IMR-90 (cell line): ENCODE results near the gene FHDC1. TPM values are rescaled to one million over a fixed set of nuclear protein-coding genes. Genes with fewer than 3 reads are reported as not detected.

Source experiments
- ATAC-seq: fragments of 200-7000 bp; cut with Tn5 transposase; 2 replicates; pipeline ENCODE4 v1.9.1; 2020; ENCODE audit warnings: low read depth, mild to moderate bottlenecking, moderate library complexity
- BruUV-seq: library from RNA; stranded (reverse); fragments of 400-500 nt; replicated peaks from 2 replicates; lab custom pipeline; 2021; lab: Mats Ljungman, UMichigan
- CTCF ChIA-PET: fragments of 300-600 bp; formaldehyde crosslinking; extraction: SDS; loops from one replicate; lab custom pipeline; 2021; ENCODE audit warnings: antibody characterized with exemption; lab: Yijun Ruan, JAX
- POLR2A ChIA-PET: fragments of 300-600 bp; sonication (Branson Sonifier 250); formaldehyde crosslinking; loops from one replicate; lab custom pipeline; 2022; ENCODE audit warnings: antibody characterized with exemption; ENCODE audit not compliant: unreplicated experiment; lab: Charles Lee
- DNase-seq: peaks from one replicate; pipeline ENCODE4 v3.0.0; 2013
- H2AFZ ChIP-seq: replicated peaks from 2 replicates; pipeline ENCODE3; 2013; ENCODE audit warnings: low read length, mild to moderate bottlenecking; ENCODE audit not compliant: poor library complexity
- H2AK5ac ChIP-seq: 2 replicates; pipeline ENCODE4 v1.6.1; 2013; ENCODE audit warnings: low read depth, low read length, inconsistent platforms
- H2AK9ac ChIP-seq: replicated peaks from 2 replicates; pipeline ENCODE3; 2013; ENCODE audit warnings: mild to moderate bottlenecking, low read depth, low read length, moderate library complexity; ENCODE audit not compliant: poor library complexity
- H2BK120ac ChIP-seq: 2 replicates; pipeline ENCODE4 v1.6.1; 2013; ENCODE audit warnings: low read depth, low read length, inconsistent platforms
- H2BK15ac ChIP-seq: 3 replicates; pipeline ENCODE4 v1.6.1; 2013; ENCODE audit warnings: low read depth, low read length, inconsistent platforms
- H2BK20ac ChIP-seq: 2 replicates; pipeline ENCODE4 v1.6.1; 2013; ENCODE audit warnings: low read depth, mild to moderate bottlenecking, inconsistent platforms, low read length, moderate library complexity
- H2BK5ac ChIP-seq: 2 replicates; pipeline ENCODE4 v1.6.1; 2013; ENCODE audit warnings: mild to moderate bottlenecking, low read depth, low read length, inconsistent platforms; ENCODE audit not compliant: poor library complexity, severe bottlenecking
- H3K14ac ChIP-seq: replicated peaks from 2 replicates; pipeline ENCODE4 v1.6.1; 2013; ENCODE audit warnings: low read depth, low read length, inconsistent platforms
- H3K18ac ChIP-seq: 2 replicates; pipeline ENCODE4 v1.6.1; 2013; ENCODE audit warnings: low read depth, low read length, control low read depth
- H3K23ac ChIP-seq: 2 replicates; pipeline ENCODE4 v1.6.1; 2013; ENCODE audit warnings: low read depth, low read length, inconsistent platforms
- H3K27ac ChIP-seq: 2 replicates; pipeline ENCODE4 v1.5.1; 2013; ENCODE audit warnings: mild to moderate bottlenecking, control low read depth, low read length; ENCODE audit not compliant: insufficient read depth
- H3K27me3 ChIP-seq: 2 replicates; pipeline ENCODE4 v1.6.1; 2013; ENCODE audit warnings: low read length; ENCODE audit not compliant: control insufficient read depth, insufficient read depth
- H3K36me3 ChIP-seq: 2 replicates; pipeline ENCODE4 v1.6.1; 2013; ENCODE audit warnings: low read length, mixed read lengths; ENCODE audit not compliant: control insufficient read depth, insufficient read depth
- H3K4ac ChIP-seq: 2 replicates; pipeline ENCODE4 v1.6.1; 2013; ENCODE audit warnings: low read depth, low read length, inconsistent platforms
- H3K4me1 ChIP-seq: 2 replicates; pipeline ENCODE4 v1.6.1; 2013; ENCODE audit warnings: low read length, mixed read lengths; ENCODE audit not compliant: control insufficient read depth, insufficient read depth
- H3K4me2 ChIP-seq: 2 replicates; pipeline ENCODE4 v1.6.1; 2013; ENCODE audit warnings: low read depth, mild to moderate bottlenecking, control low read depth, low read length, moderate library complexity
- H3K4me3 ChIP-seq: 2 replicates; pipeline ENCODE4 v1.5.1; 2013; ENCODE audit warnings: low read depth, mild to moderate bottlenecking, control low read depth, low read length, moderate library complexity; ENCODE audit not compliant: insufficient read depth
- H3K56ac ChIP-seq: 2 replicates; pipeline ENCODE4 v1.6.1; 2013; ENCODE audit warnings: low read length, inconsistent platforms; ENCODE audit not compliant: insufficient read depth; ENCODE audit errors: extremely low read depth
- H3K79me1 ChIP-seq, 2 experiments: 2 replicates each; pipeline ENCODE4 v1.6.1; 2013; ENCODE audit warnings: low read length in 2 of 2, inconsistent platforms in 1 of 2, low read depth in 1 of 2
- H3K9ac ChIP-seq: 2 replicates; pipeline ENCODE4 v1.6.1; 2013; ENCODE audit warnings: low read depth, low read length, control low read depth
- H3K9me1 ChIP-seq: 2 replicates; pipeline ENCODE4 v1.6.1; 2013; ENCODE audit warnings: low read length, inconsistent platforms; ENCODE audit not compliant: insufficient read depth
- H3K9me3 ChIP-seq: 2 replicates; pipeline ENCODE4 v1.6.1; 2013; ENCODE audit warnings: low read length; ENCODE audit not compliant: control insufficient read depth, insufficient read depth
- H4K20me1 ChIP-seq: 2 replicates; pipeline ENCODE4 v1.6.1; 2013; ENCODE audit warnings: low read length, inconsistent platforms; ENCODE audit not compliant: insufficient read depth
- H4K5ac ChIP-seq: 2 replicates; pipeline ENCODE4 v1.6.1; 2013; ENCODE audit warnings: mild to moderate bottlenecking, low read depth, low read length, control low read depth
- H4K8ac ChIP-seq, 2 experiments: 2 replicates each; pipeline ENCODE4 v1.6.1; 2013; ENCODE audit warnings: low read depth in 2 of 2, low read length in 2 of 2, control low read depth in 1 of 2, inconsistent platforms in 1 of 2
- H4K91ac ChIP-seq: 2 replicates; pipeline ENCODE4 v1.6.1; 2013; ENCODE audit warnings: low read depth, low read length, inconsistent platforms; ENCODE audit not compliant: insufficient read depth
- BHLHE40 ChIP-seq: fragments of 150-350 bp; IDR thresholded peaks from 2 replicates; pipeline ENCODE4 v1.6.1; 2016; ENCODE audit warnings: mild to moderate bottlenecking, low read depth, low read length
- CEBPB ChIP-seq: IDR thresholded peaks from 2 replicates; pipeline ENCODE4 v1.6.1; 2012; ENCODE audit warnings: low read depth, low read length, improper control_type of control experiment
- CHD1 ChIP-seq: IDR thresholded peaks from 2 replicates; pipeline ENCODE4 v1.6.1; 2012; ENCODE audit warnings: low read depth, low read length, improper control_type of control experiment
- CTCF ChIP-seq: conservative IDR thresholded peaks from 2 replicates; pipeline ENCODE4 v1.5.1; 2012; ENCODE audit warnings: mild to moderate bottlenecking, low read depth, low read length, improper control_type of control experiment
- ELK1 ChIP-seq: fragments of 150-350 bp; IDR thresholded peaks from 2 replicates; pipeline ENCODE4 v1.6.1; 2016; ENCODE audit warnings: low read depth, mild to moderate bottlenecking, low read length, moderate library complexity, borderline replicate concordance
- FOS ChIP-seq: fragments of 150-350 bp; IDR thresholded peaks from 2 replicates; pipeline ENCODE4 v1.6.1; 2016; ENCODE audit warnings: low read depth, low read length
- MAFK ChIP-seq: IDR thresholded peaks from 2 replicates; pipeline ENCODE4 v1.6.1; 2012; ENCODE audit warnings: low read depth, low read length, improper control_type of control experiment
- MAZ ChIP-seq: IDR thresholded peaks from 2 replicates; pipeline ENCODE4 v1.6.1; 2012; ENCODE audit warnings: low read depth, mild to moderate bottlenecking, low read length, improper control_type of control experiment, moderate library complexity, borderline replicate concordance
- MXI1 ChIP-seq: IDR thresholded peaks from 2 replicates; pipeline ENCODE4 v1.6.1; 2012; ENCODE audit warnings: low read depth, mild to moderate bottlenecking, low read length, moderate library complexity, borderline replicate concordance
- NFE2L2 ChIP-seq: fragments of 150-350 bp; IDR thresholded peaks from 2 replicates; pipeline ENCODE4 v1.6.1; 2016; ENCODE audit warnings: low read depth, mild to moderate bottlenecking, low read length
- POLR2A ChIP-seq: IDR thresholded peaks from 2 replicates; pipeline ENCODE4 v1.6.1; 2012; ENCODE audit warnings: mild to moderate bottlenecking, low read depth, low read length
- RAD21 ChIP-seq: IDR thresholded peaks from 2 replicates; pipeline ENCODE4 v1.6.1; 2012; ENCODE audit warnings: low read length, improper control_type of control experiment
- RCOR1 ChIP-seq: IDR thresholded peaks from 2 replicates; pipeline ENCODE4 v1.6.1; 2012; ENCODE audit warnings: mild to moderate bottlenecking, low read length, improper control_type of control experiment; ENCODE audit not compliant: insufficient replicate concordance
- RFX5 ChIP-seq: IDR thresholded peaks from 2 replicates; pipeline ENCODE4 v1.8.0; 2012; ENCODE audit warnings: low read depth, mild to moderate bottlenecking, low read length, moderate library complexity
- SMC3 ChIP-seq: fragments of 150-350 bp; IDR thresholded peaks from 2 replicates; pipeline ENCODE4 v1.6.1; 2016; ENCODE audit warnings: low read depth, mild to moderate bottlenecking, antibody characterized with exemption, low read length, moderate library complexity
- USF2 ChIP-seq: fragments of 150-350 bp; IDR thresholded peaks from 2 replicates; pipeline ENCODE4 v1.6.1; 2017; ENCODE audit warnings: mild to moderate bottlenecking, antibody characterized with exemption, low read length, low read depth
- WGBS, 2 experiments: methylation state at CpG; one replicate each; pipeline versions ENCODE4 v1.1.5 to v1.1.7; 2013; ENCODE audit warnings: missing lambda C conversion rate in 2 of 2; ENCODE audit not compliant: insufficient read length in 1 of 2; ENCODE audit errors: extremely low coverage in 2 of 2; 5-methylcytosine and 5-hydroxymethylcytosine counted together
- dilution Hi-C: fragments of 300-500 bp; cut with HindIII; formaldehyde crosslinking; loops from one replicate; pipeline ENCODE4 v1.14.3; 2018; ENCODE audit warnings: low sequenced_read_pairs; ENCODE audit not compliant: unreplicated experiment
- in situ Hi-C: fragments of 300-500 bp; cut with MboI; formaldehyde crosslinking; loops from 3 replicates; pipeline ENCODE4 v1.14.3; 2019; ENCODE audit warnings: low sequenced_read_pairs, inconsistent platforms, mixed read lengths
- intact Hi-C: fragments of 100-400 bp; cut with micrococcal nuclease; formaldehyde crosslinking; loops from 2 replicates; pipeline ENCODE4 v1.10.0; 2022
- polyA plus RNA-seq, 3 experiments: library from polyadenylated mRNA; depleted of rRNA; stranded (reverse); fragments of >200 nt; gene quantifications; 2 replicates each; pipeline ENCODE4 v1.2.3, GENCODE V29; 2012; ENCODE audit warnings: low replicate concordance in 1 of 3
- total RNA-seq: library from RNA; depleted of rRNA; stranded (reverse); fragments of >200 nt; gene quantifications from 2 replicates; pipeline ENCODE4 v1.2.3, GENCODE V29; 2012

The FHDC1 gene
- total and polyA plus RNA-seq, 2 of the 4 experiments (the other 2 are of a cell fraction), result under 0.01 to 0.09 TPM

GRCh38 chr4:152967907-152968306 is 31.8 kb downstream of the FHDC1 start:
- Histone ChIP-seq H3K4me3 (no peak overlapping the region), H3K4me1 (no peaks in the 10 kb centered on the region; the same call in 1 of the 2 replicates), H3K4me2 (no peak overlapping the region), H4K8ac (no peak overlapping the region), H2AK5ac (no peak overlapping the region), H3K14ac (no peak overlapping the region), H2BK20ac (no peak overlapping the region), H2BK5ac (no peak overlapping the region), H3K27me3 (0 out of 2 replicates have a peak, but pooled peaks cover 2% of the 10 kb centered on the region), H4K5ac (no peak overlapping the region), H3K18ac (no peak overlapping the region), H3K27ac (no peak overlapping the region), H4K20me1 (no peaks in the 10 kb centered on the region), H4K91ac (no peak overlapping the region), H3K9me3 (no peaks in the 10 kb centered on the region), H3K79me1 (no peaks in the 10 kb centered on the region), H3K9ac (no peak overlapping the region), H2BK15ac (no peak overlapping the region), H2AFZ (no peak overlapping the region), H3K9me1 (peaks cover 3% of the 10 kb centered on the region), H3K4ac (no peak overlapping the region), H2AK9ac (no peak overlapping the region), H3K23ac (no peak overlapping the region), H3K56ac (no peak overlapping the region), H2BK120ac (no peak overlapping the region), H3K36me3 (no peaks in the 10 kb centered on the region)
- ChIA-PET POLR2A (no interaction called here), CTCF (no interaction called here)
- no CpG with 5 or more reads among the region's 3 CpGs for WGBS, 2 experiments
- TF ChIP-seq RFX5 (no peak), POLR2A (no peak), CTCF (no peak), ELK1 (no peak), BHLHE40 (no peak), NFE2L2 (no peak), MXI1 (no peak), USF2 (no peak), FOS (no peak), MAFK (no peak), MAZ (no peak), RAD21 (no peak), CEBPB (no peak), CHD1 (no peak), RCOR1 (no peak), SMC3 (no peak)
- intact Hi-C loops, result no loop called here
- dilution Hi-C loops, result no loop called here
- ATAC-seq (no peak), DNase-seq (no peak)
- in situ Hi-C loops, result no loop called here
- BruUV-seq, result no TSS peak
